ENCODE results near the gene DHX16.
"Not testable (repeated sequence)": the region's sequence is repeated elsewhere in the genome, so short reads cannot be mapped to it uniquely, and the experiment has no call there.

Gene DHX16

GRCh38 chr6:30664994-30665767, 7.6 kb downstream of the DHX16 start:
- H3K4me3 ChIP-seq: no peak overlapping the region

GRCh38 chr6:30657922-30658321, 14.9 kb downstream of the DHX16 start:
- H3K4me3 ChIP-seq; H3K27ac ChIP-seq; DNase-seq (ENCODE audit: low spot score): not testable (repeated sequence)

More at GRCh38 chr6:30664994-30665767, 7.6 kb downstream of the DHX16 start:
- DNase-seq (ENCODE audit: low spot score): no peak
- H3K27ac ChIP-seq: no peak overlapping the region
- TF ChIP-seq, protein P1, sequence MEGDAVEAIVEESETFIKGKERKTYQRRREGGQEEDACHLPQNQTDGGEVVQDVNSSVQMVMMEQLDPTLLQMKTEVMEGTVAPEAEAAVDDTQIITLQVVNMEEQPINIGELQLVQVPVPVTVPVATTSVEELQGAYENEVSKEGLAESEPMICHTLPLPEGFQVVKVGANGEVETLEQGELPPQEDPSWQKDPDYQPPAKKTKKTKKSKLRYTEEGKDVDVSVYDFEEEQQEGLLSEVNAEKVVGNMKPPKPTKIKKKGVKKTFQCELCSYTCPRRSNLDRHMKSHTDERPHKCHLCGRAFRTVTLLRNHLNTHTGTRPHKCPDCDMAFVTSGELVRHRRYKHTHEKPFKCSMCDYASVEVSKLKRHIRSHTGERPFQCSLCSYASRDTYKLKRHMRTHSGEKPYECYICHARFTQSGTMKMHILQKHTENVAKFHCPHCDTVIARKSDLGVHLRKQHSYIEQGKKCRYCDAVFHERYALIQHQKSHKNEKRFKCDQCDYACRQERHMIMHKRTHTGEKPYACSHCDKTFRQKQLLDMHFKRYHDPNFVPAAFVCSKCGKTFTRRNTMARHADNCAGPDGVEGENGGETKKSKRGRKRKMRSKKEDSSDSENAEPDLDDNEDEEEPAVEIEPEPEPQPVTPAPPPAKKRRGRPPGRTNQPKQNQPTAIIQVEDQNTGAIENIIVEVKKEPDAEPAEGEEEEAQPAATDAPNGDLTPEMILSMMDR (IDR thresholded peaks at IDR 0.05): no peak

- TF ChIP-seq, protein P1 (IDR thresholded peaks at IDR 0.05): no peak
- H3K4me3 ChIP-seq: no peak overlapping the region
- H3K27ac ChIP-seq: no peak overlapping the region
- DNase-seq (ENCODE audit: low spot score): no peak
Observed at GRCh38 chr6:30657454-30657853, 15.4 kb downstream of the DHX16 start.

- no peak overlapping the region for H3K4me3 ChIP-seq
- H3K27ac ChIP-seq: no peak overlapping the region
- TF ChIP-seq, protein P1 (IDR thresholded peaks at IDR 0.05): no peak
- no peak for DNase-seq (ENCODE audit: low spot score)
Observed at GRCh38 chr6:30656513-30656912, 16.3 kb downstream of the DHX16 start.

GRCh38 chr6:30655743-30656094, 17.1 kb downstream of the DHX16 start:
- no peak for DNase-seq (ENCODE audit: low spot score)
- H3K4me3 ChIP-seq: no peak overlapping the region
- H3K27ac ChIP-seq: no peak overlapping the region
- TF ChIP-seq, protein P1 (IDR thresholded peaks at IDR 0.05): no peak

DNA sequence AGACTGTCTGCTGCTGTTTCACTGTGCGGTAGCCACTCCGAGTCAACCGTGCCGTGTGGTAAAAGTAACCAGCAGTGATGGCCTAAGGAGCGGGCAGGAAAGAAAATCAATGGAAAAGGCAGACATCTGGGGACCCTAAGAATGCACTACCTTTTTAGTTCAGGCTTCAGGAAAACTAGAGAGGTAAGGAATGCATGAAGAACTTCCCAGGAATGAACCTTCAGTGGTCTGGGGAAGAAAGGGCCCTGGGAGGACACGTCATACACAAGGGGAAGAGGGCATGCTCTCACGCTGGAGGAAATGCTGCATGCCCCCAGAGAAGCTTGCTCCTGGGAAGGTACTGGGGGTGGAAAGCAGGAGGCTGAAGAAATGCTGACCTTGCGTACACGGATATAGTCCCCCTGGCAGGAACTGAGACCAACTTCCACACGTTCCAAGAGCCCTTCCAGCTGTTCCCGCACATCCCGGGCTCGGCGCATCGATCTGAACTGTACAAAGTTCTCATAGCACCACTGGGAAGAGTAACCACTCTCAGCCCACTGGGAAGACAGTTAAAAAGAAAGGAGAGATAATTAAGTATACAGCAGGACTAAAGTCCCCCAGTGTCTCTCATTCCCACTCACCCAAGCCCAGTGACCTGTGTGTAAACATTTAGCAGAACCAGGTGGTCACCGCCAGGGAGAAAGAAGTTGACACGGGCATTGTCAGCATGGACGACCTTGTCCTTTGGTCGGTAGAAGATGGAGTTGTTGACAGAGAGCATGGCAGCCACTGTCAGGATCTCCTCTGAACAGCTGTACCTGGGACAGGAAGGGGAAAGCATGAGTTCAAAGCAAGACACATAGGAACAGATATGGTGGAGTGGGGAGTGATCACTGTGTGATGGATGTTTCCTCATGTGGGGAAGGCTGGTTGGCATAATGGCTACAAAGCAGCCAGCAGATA, 17.7 kb downstream of the DHX16 start:
- no peak overlapping the region for H3K27ac ChIP-seq
- no peak overlapping the region for H3K4me3 ChIP-seq
- no peak for DNase-seq (ENCODE audit: low spot score)
- TF ChIP-seq, protein P1 (IDR thresholded peaks at IDR 0.05): no peak

DNA sequence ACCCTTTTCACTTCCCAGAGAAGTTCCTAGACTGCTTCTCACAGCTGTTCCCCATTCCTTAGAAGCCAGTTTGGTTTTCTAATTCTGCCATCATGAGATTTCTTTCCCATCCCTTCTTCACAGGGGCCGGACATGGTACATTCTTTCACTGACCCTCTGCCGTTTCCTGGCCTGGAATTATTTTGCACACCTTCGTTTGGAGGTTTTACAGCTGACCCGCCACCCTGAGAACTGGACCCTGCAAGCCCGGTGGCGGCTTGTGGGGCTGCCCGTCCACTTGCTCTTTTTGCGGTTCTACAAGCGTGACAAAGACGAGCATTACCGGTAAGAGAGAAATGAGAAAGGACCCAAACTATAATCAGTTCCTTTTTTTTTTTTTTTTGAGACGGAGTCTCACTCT, 21.7 kb downstream of the DHX16 start:
- TF ChIP-seq, protein P1 (IDR thresholded peaks at IDR 0.05): no peak
- DNase-seq (ENCODE audit: low spot score): no peak
- H3K27ac ChIP-seq: no peak overlapping the region
- no peak overlapping the region for H3K4me3 ChIP-seq

All from coronary artery (tissue), 2 donors.